GM19467 (cell line): ENCODE data around the gene SLAMF8.

ENCODE experiments used
- ATAC-seq: cut with Tn5 transposase; IDR thresholded peaks from one replicate; pipeline ENCODE4 v1.9.1; 2021; ENCODE audit warnings: mild to moderate bottlenecking, moderate library complexity; ENCODE audit not compliant: unreplicated experiment

Gene SLAMF8

DNA sequence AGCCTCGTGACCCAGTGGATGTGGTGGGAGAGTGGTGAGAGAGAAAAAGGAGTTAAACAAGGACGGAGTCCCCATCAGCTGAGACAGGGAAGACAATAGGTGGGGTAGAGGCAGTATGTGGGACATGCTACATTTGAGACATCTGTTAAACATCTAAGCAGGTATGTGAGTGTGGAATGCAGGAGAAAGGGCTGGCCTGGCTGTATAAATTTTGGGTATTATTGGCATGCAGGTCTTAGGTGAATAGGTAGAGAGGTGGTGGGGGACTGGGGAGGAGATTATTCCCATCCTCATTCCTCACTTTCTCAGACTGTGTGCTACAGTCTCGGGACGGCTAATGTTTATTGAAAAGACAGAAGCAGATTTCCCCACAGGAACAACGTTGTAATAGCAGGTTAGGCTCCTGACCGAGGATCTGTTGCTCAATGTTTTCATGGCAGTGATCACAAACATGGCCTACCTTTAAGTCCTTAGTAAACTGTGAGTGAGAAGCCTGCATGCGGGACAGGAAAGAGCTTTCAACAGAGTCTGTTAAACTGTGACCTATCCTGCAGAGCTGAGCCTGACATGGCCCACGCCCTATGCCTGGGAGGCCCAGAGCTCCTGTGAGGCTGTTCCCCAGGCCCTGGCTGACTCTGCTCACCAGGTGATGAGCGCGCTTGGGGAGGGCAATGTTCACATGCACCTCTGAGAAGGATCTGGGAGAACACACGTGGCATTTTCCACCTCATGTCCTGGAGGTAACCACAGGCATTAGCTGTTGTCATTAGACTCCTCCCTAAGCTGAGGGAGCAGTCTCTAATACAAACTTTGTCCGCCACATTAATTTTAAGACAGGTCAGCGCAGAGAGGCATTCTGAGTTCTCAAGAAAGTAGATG, 19.3 kb downstream of the SLAMF8 start:
- no peak for ATAC-seq

- ATAC-seq = no peak
These were observed 20.6 kb downstream of the SLAMF8 start for GRCh38 chr1:159847231-159847630.

DNA sequence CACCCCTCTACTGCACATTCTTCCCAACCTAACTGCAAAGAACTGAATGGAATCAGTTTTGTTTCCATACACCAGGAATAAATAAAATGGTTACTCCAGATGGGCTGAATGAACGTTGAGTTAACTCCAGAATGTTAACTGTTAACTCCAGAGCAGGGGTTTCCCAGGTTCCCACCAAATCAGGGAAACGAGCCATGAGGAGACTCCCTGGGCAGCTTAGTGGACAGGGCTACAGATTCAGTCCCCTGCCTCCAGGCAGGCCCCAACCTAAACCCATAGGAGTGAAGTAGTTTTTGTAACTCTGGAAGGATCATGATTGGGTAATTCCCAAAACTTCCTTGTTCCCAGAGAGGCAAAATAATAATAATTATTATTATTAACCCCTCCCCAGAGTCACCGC, 21.7 kb downstream of the SLAMF8 start:
- ATAC-seq = no peak

GRCh38 chr1:159849626-159850366, 23.1 kb downstream of the SLAMF8 start:
- no peak for ATAC-seq

- no peak for ATAC-seq
These were observed 24.7 kb downstream of the SLAMF8 start for GRCh38 chr1:159851407-159851806.

- no peak for ATAC-seq
These were observed 26.9 kb downstream of the SLAMF8 start for GRCh38 chr1:159853417-159854115.

GRCh38 chr1:159854116-159854692, 27.5 kb downstream of the SLAMF8 start:
- ATAC-seq = no peak

- ATAC-seq = peak; percentile 77
These were observed 28.1 kb downstream of the SLAMF8 start for GRCh38 chr1:159854693-159855192.

DNA sequence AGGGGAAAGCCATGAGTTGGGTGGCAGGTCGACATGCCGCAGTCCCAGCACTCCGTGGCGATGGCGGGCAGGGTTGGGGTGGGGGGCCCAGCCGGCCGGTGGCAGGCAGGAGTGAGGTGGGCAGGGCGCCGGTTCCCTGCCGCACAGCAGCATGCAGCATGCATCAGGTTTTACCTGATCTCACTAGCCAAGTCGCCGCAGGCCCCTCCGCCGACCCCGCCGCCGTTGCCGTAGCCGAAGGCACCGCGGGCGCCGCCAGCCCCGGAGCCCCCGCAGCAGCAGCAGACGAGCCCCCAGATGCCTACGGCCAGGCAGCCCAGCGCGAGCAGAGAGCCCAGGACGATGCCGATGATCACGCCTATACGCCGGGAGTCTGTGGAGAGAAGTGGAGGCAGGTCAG, 29.0 kb downstream of the SLAMF8 start:
- ATAC-seq = no peak

GRCh38 chr1:159856576-159856975, 29.9 kb downstream of the SLAMF8 start:
- no peak for ATAC-seq

- ATAC-seq = no peak
These were observed 31.2 kb downstream of the SLAMF8 start for GRCh38 chr1:159857889-159858288.

DNA sequence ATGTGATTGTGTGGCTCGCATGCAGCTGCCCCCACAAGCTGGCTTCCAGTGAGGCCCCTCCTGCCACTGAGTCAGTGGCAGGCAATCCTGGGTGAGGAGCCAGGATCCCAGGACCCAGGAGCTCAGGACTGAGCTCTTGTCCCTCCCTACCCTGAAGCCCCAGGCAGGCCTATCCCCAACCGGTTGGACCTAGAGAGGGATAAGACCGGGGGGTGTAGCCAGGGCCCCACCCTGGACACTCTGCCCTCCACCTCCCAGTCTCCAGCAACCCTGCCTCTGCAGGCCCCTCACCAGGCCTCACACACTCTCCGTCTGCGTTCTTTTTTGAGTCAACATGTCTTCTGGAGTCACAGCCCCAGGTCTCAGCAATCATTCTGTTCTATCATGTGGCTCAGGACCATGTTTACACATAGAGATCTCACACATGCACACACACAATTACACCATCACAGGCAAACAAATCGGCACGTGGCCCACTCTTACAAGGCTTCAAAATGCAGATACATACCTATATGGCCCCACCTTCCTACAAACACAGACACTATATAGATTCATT, 33.2 kb downstream of the SLAMF8 start:
- ATAC-seq = no peak

DNA sequence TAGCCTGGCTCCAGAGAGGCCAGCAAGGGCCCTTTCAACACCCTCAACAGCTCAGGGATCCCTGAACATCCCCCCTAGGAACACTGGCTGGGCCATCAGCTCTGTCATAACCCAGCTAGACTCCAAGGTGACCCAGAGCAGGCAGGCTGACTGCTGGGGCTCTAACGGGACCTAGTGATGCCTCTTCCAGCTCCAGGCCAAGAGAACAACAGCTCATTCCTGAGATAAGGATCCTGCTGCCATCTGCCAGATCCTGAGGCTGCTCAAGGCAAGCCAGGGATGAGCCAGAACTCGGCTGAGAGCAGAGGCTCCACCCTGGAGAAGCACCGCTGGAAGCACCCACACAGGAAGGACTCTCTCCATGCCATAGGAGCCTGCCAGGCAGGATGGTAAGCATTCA, 33.8 kb downstream of the SLAMF8 start:
- ATAC-seq = no peak

DNA sequence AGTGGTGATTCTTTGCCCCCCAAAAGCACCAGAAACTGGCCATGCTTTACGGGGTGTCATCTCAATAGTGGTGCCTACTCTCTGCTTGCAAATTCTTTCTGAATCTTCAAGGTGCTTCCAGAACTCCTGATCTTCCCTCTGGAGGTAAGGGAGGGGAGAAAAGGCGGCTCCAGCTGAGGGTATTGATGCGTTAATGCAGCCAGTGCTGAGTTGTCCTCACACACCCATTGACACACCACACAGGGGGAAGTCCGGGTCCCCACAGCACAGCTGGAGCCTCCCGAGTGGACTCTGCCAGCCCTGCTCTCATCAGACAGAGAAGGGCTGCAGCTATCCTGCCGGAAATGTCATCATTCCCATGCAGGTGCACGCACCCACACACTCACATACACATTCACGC, 34.5 kb downstream of the SLAMF8 start:
- no peak for ATAC-seq

GRCh38 chr1:159862031-159862430, 35.4 kb downstream of the SLAMF8 start:
- ATAC-seq = no peak

- ATAC-seq = no peak
These were observed 35.9 kb downstream of the SLAMF8 start, which contains the start of gene VSIG8 for GRCh38 chr1:159862557-159862956. TSS of gene VSIG8 (minus strand) at chr1:159862657. CDS start at chr1:159862521, 136 bp downstream.

DNA sequence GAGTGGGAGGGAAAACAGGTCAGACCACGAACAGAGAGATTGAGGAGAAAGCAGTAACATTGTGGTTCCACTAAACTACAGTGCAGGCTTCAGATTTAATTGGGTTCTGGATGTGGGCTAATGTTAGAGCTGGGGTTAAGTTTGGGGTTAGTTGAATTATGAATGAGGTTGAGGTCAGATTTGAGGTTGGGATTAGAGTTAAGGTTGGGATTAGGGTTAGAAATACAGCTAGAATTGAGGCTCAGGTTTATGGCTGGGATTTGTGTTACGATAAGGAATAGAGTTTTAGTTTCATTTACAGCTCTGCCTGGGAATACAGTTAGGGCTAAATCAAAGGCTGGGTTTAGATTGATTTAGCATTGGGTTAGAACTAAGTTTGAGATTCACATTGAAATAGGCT, 37.6 kb downstream of the SLAMF8 start:
- ATAC-seq = no peak

- no peak for ATAC-seq
These were observed 39.4 kb downstream of the SLAMF8 start for GRCh38 chr1:159866066-159866465.

- no peak for ATAC-seq
These were observed 40.4 kb downstream of the SLAMF8 start for GRCh38 chr1:159866905-159867663.

DNA sequence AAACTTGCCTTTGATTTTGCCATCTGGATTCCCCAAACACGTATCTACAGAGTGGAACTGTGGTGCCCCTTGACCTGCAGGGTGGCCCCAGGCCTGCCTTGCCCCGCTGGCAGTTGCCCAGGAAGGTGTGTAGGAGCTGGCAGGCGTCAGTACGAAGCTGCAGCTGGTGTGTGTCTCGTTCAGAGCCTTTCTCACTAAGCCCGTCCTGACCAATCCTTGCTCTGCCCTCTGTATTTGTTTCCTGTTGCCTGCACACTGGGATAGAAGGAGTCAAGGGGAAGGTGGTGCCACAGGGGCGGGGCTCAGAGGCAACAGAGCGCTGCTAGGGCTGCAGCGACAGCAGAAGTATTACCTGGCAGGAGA, 41.0 kb downstream of the SLAMF8 start:
- ATAC-seq = no peak
